Adrenal gland (tissue), 12 donors: Measurements from ENCODE around the gene UBN2. TPM values are rescaled to one million over a fixed set of nuclear protein-coding genes. Genes with fewer than 3 reads are reported as not detected.
"Not testable (repeated sequence)": the region's sequence is repeated elsewhere in the genome, so short reads cannot be mapped to it uniquely, and the experiment has no call there.

ENCODE experiments used
- DNase-seq, 7 donors: peaks; one replicate each; pipeline ENCODE4 v3.0.0-alpha.2; 2019 to 2020
- H3K27ac ChIP-seq, 5 donors: fragments of 200-600 bp; sonication (generic) in 4 of 5; 1 replicate in 3 of 5; 2 replicates in 2 of 5; pipeline versions ENCODE4 v1.5.1 to v1.8.0; 2016 to 2020; ENCODE audit warnings: mild to moderate bottlenecking in 1 of 5
- H3K27me3 ChIP-seq: fragments of 200-600 bp; 2 replicates; pipeline ENCODE4 v1.8.0; 2021
- H3K36me3 ChIP-seq, 2 donors: fragments of 200-600 bp; replicated peaks in 1 of 2; 1 replicate in 1 of 2; 2 replicates in 1 of 2; pipeline versions ENCODE4 v1.5.1 to v1.8.0; 2018 to 2022
- H3K4me1 ChIP-seq, 2 donors: fragments of 200-600 bp; replicated peaks in 1 of 2; 1 replicate in 1 of 2; 2 replicates in 1 of 2; pipeline versions ENCODE4 v1.5.1 to v1.8.0; 2018 to 2021
- H3K4me3 ChIP-seq, 4 donors: fragments of 200-600 bp; sonication (generic) in 3 of 4; one replicate each; pipeline ENCODE4 v1.5.1; 2016 to 2018
- H3K9me3 ChIP-seq, 3 donors: fragments of 200-600 bp; sonication (generic) in 1 of 3; replicated peaks in 1 of 3; 1 replicate in 2 of 3; 2 replicates in 1 of 3; pipeline versions ENCODE4 v1.5.1 to v1.8.0; 2016 to 2021
- CTCF ChIP-seq, 6 experiments: fragments of 450-650 bp in 4 of 6; fragments of 200-600 bp in 2 of 6; sonication (generic) in 1 of 6; IDR thresholded peaks; 1 replicate in 5 of 6; 2 replicates in 1 of 6; pipeline versions ENCODE4 v1.5.1 to v1.8.0; 2016 to 2021; ENCODE audit warnings: antibody characterized with exemption in 6 of 6, mild to moderate bottlenecking in 2 of 6, moderate library complexity in 1 of 6
- POLR2A ChIP-seq, 2 donors: fragments of 450-650 bp; IDR thresholded peaks; one replicate each; pipeline ENCODE4 v1.6.1; 2017; ENCODE audit warnings: antibody characterized with exemption in 2 of 2, mild to moderate bottlenecking in 2 of 2, moderate library complexity in 1 of 2
- WGBS, 4 donors: extraction: QIAGEN DNeasy Blood & Tissue Kit in 2 of 4; methylation state at CpG; one replicate each; pipeline versions ENCODE4 v1.1.5 to v1.1.7; 2013 to 2017; 5-methylcytosine and 5-hydroxymethylcytosine counted together
- intact Hi-C, 2 donors: fragments of 100-400 bp; cut with DNase I; formaldehyde crosslinking; loops; one replicate each; pipeline versions ENCODE4 v1.14.1 to v1.15.0; 2022 to 2023
- polyA plus RNA-seq, 3 donors: library from polyadenylated mRNA; stranded (reverse); fragments of 200-250 nt in 2 of 3; fragments of 350-450 nt in 1 of 3; fragmentation: Illumina TruSeq in 1 of 3; extraction: RNeasy Lipid Tissue Mini Kit (QIAGEN cat#74804) in 1 of 3; gene quantifications; one replicate each; pipeline ENCODE4 v1.2.3, GENCODE V29; 2013 to 2014
- total RNA-seq, 9 donors: library from RNA; depleted of rRNA in 4 of 9; stranded (reverse); fragments of >200 nt in 4 of 9; fragments of 120-200 nt in 1 of 9; fragmentation: NEBNext Ultra II Directional in 1 of 9; extraction: Animal tissue kit (Norgen Biotek cat#: 25700) in 1 of 9; gene quantifications; one replicate each; pipeline versions ENCODE4 v1.1.0 to v1.2.4, GENCODE V29; 2013 to 2023
- donor health status: healthy with polysubstance abuse.
- donor health status: Bipolar disorder and iron deficiency.
- donor health status: DM: yes; HTN: yes; CAD: no.
- donor health status: DM: no; HTN: no; CAD: no.
- donor health status: DM: no; HTN: no; CAD: no.
- donor health status: DM: yes; HTN: yes; CAD: no.

The UBN2 gene
- total and polyA plus RNA-seq, 12 donors, result 4.5 to 27.5 (median 16.1) TPM

GRCh38 chr7:139328375-139328774, 97.3 kb downstream of the UBN2 start:
- 38 to 72% (median 46%) methylated on average over 2 of the region's 2 CpGs for WGBS, 4 donors
- intact Hi-C loops, result loop anchor here in 1 of 2 donors (10.0 kb wide), 1 partner anchor 224 kb away; the partner anchor contains the start of gene ZC3HAV1
- DNase-seq, result peak in 6 of 7 donors; percentile 31 to 57 (median 50)
- Histone ChIP-seq H3K27me3 (no peaks in the 10 kb centered on the region), H3K4me1 (peaks cover 0 to 4% of the 10 kb centered on the region in 2 donors), H3K4me3 (no peak overlapping the region), H3K27ac (peak overlapping the region in 3 of 5 donors; percentile 6 to 57 (median 42)), H3K9me3 (no peaks in the 10 kb centered on the region), H3K36me3 (no peaks in the 10 kb centered on the region)
- TF ChIP-seq POLR2A (IDR thresholded peaks at IDR 0.05) (no peak), CTCF (IDR thresholded peaks at IDR 0.05) (no peak)

- Histone ChIP-seq H3K4me1 (peaks cover 0 to 4% of the 10 kb centered on the region in 2 donors), H3K27me3 (no peaks in the 10 kb centered on the region), H3K9me3 (no peaks in the 10 kb centered on the region), H3K27ac (peak overlapping the region in 2 of 5 donors; percentile 42 to 57), H3K4me3 (no peak overlapping the region), H3K36me3 (no peaks in the 10 kb centered on the region)
- intact Hi-C loops, result loop anchor here in 1 of 2 donors (10.0 kb wide), 1 partner anchor 224 kb away; the partner anchor contains the start of gene ZC3HAV1
- 21 to 52% (median 32%) methylated on average over 2 of the region's 2 CpGs for WGBS, 4 donors
- no peak for DNase-seq
- no peak for TF ChIP-seq CTCF (IDR thresholded peaks at IDR 0.05)
- TF ChIP-seq POLR2A (IDR thresholded peaks at IDR 0.05), result no peak
Observed at GRCh38 chr7:139329119-139329518, 98.1 kb downstream of the UBN2 start.

GRCh38 chr7:139330333-139331030, 99.4 kb downstream of the UBN2 start:
- peaks cover 0 to 4% of the 10 kb centered on the region in 2 donors for H3K4me1 ChIP-seq
- 86 to 91% (median 88%) methylated on average over 3 of the region's 3 CpGs for WGBS, 4 donors
- TF ChIP-seq POLR2A (IDR thresholded peaks at IDR 0.05) (no peak), CTCF (IDR thresholded peaks at IDR 0.05) (no peak)
- H3K27ac ChIP-seq, result no peak overlapping the region
- no peaks in the 10 kb centered on the region for H3K27me3 ChIP-seq
- no peak overlapping the region for H3K4me3 ChIP-seq
- no peak for DNase-seq
- no peaks in the 10 kb centered on the region for H3K9me3 ChIP-seq
- no peaks in the 10 kb centered on the region for H3K36me3 ChIP-seq
- intact Hi-C loops, result no loop called here

- DNase-seq, result peak in 1 of 7 donors; percentile 7
- no peak overlapping the region for H3K27ac ChIP-seq
- WGBS, 4 donors, result 78 to 82% (median 79%) methylated on average over 5 of the region's 5 CpGs
- intact Hi-C loops, result no loop called here
- no peaks in the 10 kb centered on the region for H3K9me3 ChIP-seq
- no peaks in the 10 kb centered on the region for H3K36me3 ChIP-seq
- no peak overlapping the region for H3K4me3 ChIP-seq
- H3K27me3 ChIP-seq, result no peaks in the 10 kb centered on the region
- peaks cover 0 to 4% of the 10 kb centered on the region in 2 donors for H3K4me1 ChIP-seq
- TF ChIP-seq POLR2A (IDR thresholded peaks at IDR 0.05) (no peak), CTCF (IDR thresholded peaks at IDR 0.05) (no peak)
Observed at GRCh38 chr7:139332697-139333359, 101.8 kb downstream of the UBN2 start.

GRCh38 chr7:139333443-139333842, 102.4 kb downstream of the UBN2 start:
- WGBS, 4 donors, result 94 to 95% (median 94%) methylated on average over 13 of the region's 13 CpGs
- H3K4me3 ChIP-seq, H3K4me1 ChIP-seq, H3K27ac ChIP-seq, intact Hi-C loops, H3K36me3 ChIP-seq, H3K27me3 ChIP-seq, H3K9me3 ChIP-seq: not testable (repeated sequence)
- DNase-seq, result peak in 1 of 7 donors; percentile 28
